Liver (tissue), 9 donors: Measurements from ENCODE around the gene BRINP3. TPM values are rescaled to one million over a fixed set of nuclear protein-coding genes. Genes with fewer than 3 reads are reported as not detected.

ENCODE experiments used
- DNase-seq: peaks from one replicate; pipeline ENCODE4 v3.0.0-alpha.2; 2017; ENCODE audit warnings: low spot score
- H3K27ac ChIP-seq, 2 donors: one replicate each; pipeline ENCODE4 v1.7.0; 2013; ENCODE audit warnings: inconsistent platforms in 2 of 2, low read length in 2 of 2, control low read depth in 1 of 2, low read depth in 1 of 2, mild to moderate bottlenecking in 1 of 2
- H3K27me3 ChIP-seq, 4 donors: one replicate each; pipeline versions ENCODE4 v1.6.1 to v1.7.0; 2013; ENCODE audit warnings: low read length in 3 of 4, inconsistent platforms in 1 of 4, mild to moderate bottlenecking in 1 of 4, moderate library complexity in 1 of 4; ENCODE audit not compliant: control insufficient read depth in 4 of 4, insufficient read depth in 4 of 4
- H3K36me3 ChIP-seq, 4 donors: one replicate each; pipeline versions ENCODE4 v1.6.1 to v1.7.0; 2013; ENCODE audit warnings: low read length in 3 of 4, mild to moderate bottlenecking in 3 of 4, low read depth in 1 of 4, moderate library complexity in 1 of 4; ENCODE audit not compliant: control insufficient read depth in 4 of 4, insufficient read depth in 3 of 4
- H3K4me1 ChIP-seq, 4 donors: one replicate each; pipeline versions ENCODE4 v1.6.1 to v1.7.0; 2013; ENCODE audit warnings: low read length in 3 of 4, mild to moderate bottlenecking in 3 of 4, moderate library complexity in 1 of 4; ENCODE audit not compliant: control insufficient read depth in 4 of 4, insufficient read depth in 4 of 4
- H3K4me3 ChIP-seq, 3 donors: one replicate each; pipeline versions ENCODE4 v1.6.1 to v1.7.0; 2013; ENCODE audit warnings: low read length in 3 of 3, control low read depth in 1 of 3, low read depth in 1 of 3, mild to moderate bottlenecking in 1 of 3
- H3K9ac ChIP-seq, 2 donors: one replicate each; pipeline ENCODE4 v1.7.0; 2013; ENCODE audit warnings: low read length in 2 of 2, mild to moderate bottlenecking in 2 of 2, moderate library complexity in 2 of 2, control low read depth in 1 of 2, low read depth in 1 of 2
- H3K9me3 ChIP-seq, 4 donors: one replicate each; pipeline versions ENCODE4 v1.6.1 to v1.7.0; 2013; ENCODE audit warnings: low read length in 3 of 4; ENCODE audit not compliant: control insufficient read depth in 4 of 4
- ATF3 ChIP-seq: IDR thresholded peaks from 2 replicates; pipeline ENCODE4 v1.6.1; 2016; ENCODE audit warnings: antibody characterized with exemption
- CTCF ChIP-seq: fragments of 150-350 bp; IDR thresholded peaks from 2 replicates; pipeline ENCODE4 v1.5.1; 2017; ENCODE audit warnings: improper control_type of control experiment, low read depth, low read length; ENCODE audit not compliant: missing input control
- EGR1 ChIP-seq, 2 donors: IDR thresholded peaks; 2 replicates each; pipeline ENCODE4 v1.6.1; 2016 to 2018; ENCODE audit warnings: antibody characterized with exemption in 2 of 2, low read depth in 2 of 2
- FOXA1 ChIP-seq: IDR thresholded peaks from 2 replicates; pipeline ENCODE4 v1.6.1; 2016; ENCODE audit warnings: antibody characterized with exemption
- FOXA2 ChIP-seq: IDR thresholded peaks from 2 replicates; pipeline ENCODE4 v1.6.1; 2016; ENCODE audit warnings: antibody characterized with exemption
- GABPA ChIP-seq, 2 donors: IDR thresholded peaks in 1 of 2; conservative IDR thresholded peaks in 1 of 2; 2 replicates each; pipeline ENCODE4 v1.6.1; 2016; ENCODE audit warnings: antibody characterized with exemption in 2 of 2, mild to moderate bottlenecking in 1 of 2, moderate library complexity in 1 of 2
- HNF4A ChIP-seq, 2 donors: conservative IDR thresholded peaks; 2 replicates each; pipeline ENCODE4 v1.6.1; 2016; ENCODE audit warnings: antibody characterized with exemption in 2 of 2, mild to moderate bottlenecking in 2 of 2
- JUND ChIP-seq, 2 donors: IDR thresholded peaks; 2 replicates each; pipeline ENCODE4 v1.6.1; 2016; ENCODE audit warnings: antibody characterized with exemption in 2 of 2
- MAX ChIP-seq: IDR thresholded peaks from 2 replicates; pipeline ENCODE4 v1.6.1; 2016; ENCODE audit warnings: antibody characterized with exemption
- NR2F2 ChIP-seq: IDR thresholded peaks from 2 replicates; pipeline ENCODE4 v1.6.1; 2016; ENCODE audit warnings: antibody characterized with exemption
- RAD21 ChIP-seq, 2 donors: IDR thresholded peaks; 2 replicates each; pipeline ENCODE4 v1.6.1; 2016; ENCODE audit warnings: antibody characterized with exemption in 2 of 2, mild to moderate bottlenecking in 2 of 2
- REST ChIP-seq: IDR thresholded peaks from 2 replicates; pipeline ENCODE4 v1.6.1; 2016; ENCODE audit warnings: antibody characterized with exemption, mild to moderate bottlenecking
- RXRA ChIP-seq, 2 donors: IDR thresholded peaks; 2 replicates each; pipeline ENCODE4 v1.6.1; 2017 to 2018; ENCODE audit warnings: antibody characterized with exemption in 2 of 2, mild to moderate bottlenecking in 1 of 2
- TAF1 ChIP-seq: conservative IDR thresholded peaks from 2 replicates; pipeline ENCODE4 v1.6.1; 2016; ENCODE audit warnings: antibody characterized with exemption, mild to moderate bottlenecking
- WGBS: extraction: QIAGEN DNeasy Blood & Tissue Kit; methylation state at CpG from one replicate; pipeline ENCODE4 v1.1.7; 2013; 5-methylcytosine and 5-hydroxymethylcytosine counted together
- polyA plus RNA-seq, 2 donors: library from polyadenylated mRNA; stranded (reverse) in 1 of 2; unstranded in 1 of 2; fragments of 200-250 nt in 1 of 2; fragments of >200 nt in 1 of 2; fragmentation: Nextera tagmentation in 1 of 2; extraction: Ambion mirVana in 1 of 2; gene quantifications; one replicate each; pipeline versions ENCODE4 v1.2.1 to v1.2.3, GENCODE V29; 2013 to 2015
- total RNA-seq, 2 donors: library from RNA; depleted of rRNA; stranded (reverse); fragments of >200 nt; gene quantifications; one replicate each; pipeline ENCODE4 v1.2.3, GENCODE V29; 2014
- donor health status: healthy.
- donor health status: healthy.
- donor health status: healthy.
- donor health status: healthy.
- donor health status: healthy.

BRINP3 gene
- total and polyA plus RNA-seq, 4 donors = 0.02 TPM; not detected in 3

- no peak overlapping the region for H3K27ac ChIP-seq
- no peak overlapping the region for H3K4me3 ChIP-seq
- no peaks in the 10 kb centered on the region for H3K9me3 ChIP-seq
- 77% methylated on average over 2 of the region's 2 CpGs for WGBS
- TF ChIP-seq CTCF (no peak), FOXA1 (no peak), JUND (IDR thresholded peaks at IDR 0.05) (no peak), MAX (no peak), GABPA (IDR thresholded peaks at IDR 0.05 in 1 of 2, conservative IDR thresholded peaks at IDR 0.05 in 1 of 2) (no peak), NR2F2 (no peak), RAD21 (IDR thresholded peaks at IDR 0.05) (no peak), EGR1 (IDR thresholded peaks at IDR 0.05; ENCODE audit: low read depth in 2 of 2) (no peak), REST (no peak), TAF1 (no peak), HNF4A (conservative IDR thresholded peaks at IDR 0.05) (no peak), ATF3 (no peak), RXRA (IDR thresholded peaks at IDR 0.05) (no peak), FOXA2 (no peak)
- H3K36me3 ChIP-seq = no peaks in the 10 kb centered on the region
- DNase-seq = no peak
- no peak overlapping the region for H3K9ac ChIP-seq
- H3K27me3 ChIP-seq = no peaks in the 10 kb centered on the region
- H3K4me1 ChIP-seq = no peaks in the 10 kb centered on the region
Observed at GRCh38 chr1:190068304-190068703, 409.4 kb downstream of the BRINP3 start.

- Histone ChIP-seq H3K27me3 (no peaks in the 10 kb centered on the region), H3K9ac (no peak overlapping the region), H3K27ac (no peak overlapping the region), H3K4me3 (no peak overlapping the region), H3K36me3 (no peaks in the 10 kb centered on the region), H3K9me3 (no peaks in the 10 kb centered on the region), H3K4me1 (no peaks in the 10 kb centered on the region)
- DNase-seq = no peak
- WGBS = 55% methylated on average over 3 of the region's 3 CpGs
- TF ChIP-seq MAX (no peak), ATF3 (no peak), FOXA2 (no peak), REST (no peak), EGR1 (IDR thresholded peaks at IDR 0.05; ENCODE audit: low read depth in 2 of 2) (no peak), TAF1 (no peak)
Observed at GRCh38 chr1:190067592-190067991, 410.1 kb downstream of the BRINP3 start.
